H1 (cell line): ENCODE results near the gene ROBO2. TPM values are rescaled to one million over a fixed set of nuclear protein-coding genes. Genes with fewer than 3 reads are reported as not detected.

ENCODE experiments used
- ATF3 ChIP-seq: IDR thresholded peaks from 2 replicates; pipeline ENCODE4 v1.6.1; 2011; ENCODE audit warnings: low read depth, mild to moderate bottlenecking, low read length; ENCODE audit not compliant: insufficient read depth
- BCL11A ChIP-seq, 2 experiments: IDR thresholded peaks; one replicate each; pipeline ENCODE4 v1.6.1; 2011; ENCODE audit warnings: low read depth in 2 of 2, low read length in 2 of 2, mild to moderate bottlenecking in 2 of 2
- FOSL1 ChIP-seq: IDR thresholded peaks from 2 replicates; pipeline ENCODE4 v1.6.1; 2011; ENCODE audit warnings: mild to moderate bottlenecking, low read depth, low read length, moderate library complexity; ENCODE audit not compliant: insufficient read depth
- KDM1A ChIP-seq: fragments of 200-600, 300-600 bp; sonication (generic); IDR thresholded peaks from 2 replicates; pipeline ENCODE4 v1.7.1; 2016; ENCODE audit warnings: mild to moderate bottlenecking, low read length, borderline replicate concordance
- POU5F1 ChIP-seq: IDR thresholded peaks from 2 replicates; pipeline ENCODE4 v1.6.1; 2011; ENCODE audit warnings: low read depth, mild to moderate bottlenecking, low read length, moderate library complexity
- TBP ChIP-seq: IDR thresholded peaks from 2 replicates; pipeline ENCODE4 v1.6.1; 2011; ENCODE audit warnings: low read depth, low read length, improper control_type of control experiment
- USF2 ChIP-seq: IDR thresholded peaks from 2 replicates; pipeline ENCODE4 v1.6.1; 2011; ENCODE audit warnings: low read length, improper control_type of control experiment
- polyA plus RNA-seq, 7 experiments: library from polyadenylated mRNA; depleted of rRNA in 3 of 7; stranded (reverse) in 5 of 7; unstranded in 2 of 7; fragments of >200 nt in 5 of 7; fragments of 200-250 nt in 2 of 7; gene quantifications; 1 replicate in 5 of 7; 2 replicates in 1 of 7; 4 replicates in 1 of 7; pipeline versions ENCODE4 v1.2.1 to v1.2.3, GENCODE V29; 2011 to 2013; ENCODE audit warnings: missing spikeins in 2 of 7, mixed read lengths in 2 of 7
- total RNA-seq: library from RNA; stranded (reverse); fragmentation: NEBNext Ultra II Directional; extraction: Animal tissue kit (Norgen Biotek cat#: 25700); gene quantifications from 2 replicates; pipeline ENCODE4 v1.2.1, GENCODE V29; 2021

The ROBO2 gene
- total and polyA plus RNA-seq, 2 of the 8 experiments (the other 6 are each of a cell fraction or from before 2014, with no cell fraction given): 1.5 to 2.9 TPM

DNA sequence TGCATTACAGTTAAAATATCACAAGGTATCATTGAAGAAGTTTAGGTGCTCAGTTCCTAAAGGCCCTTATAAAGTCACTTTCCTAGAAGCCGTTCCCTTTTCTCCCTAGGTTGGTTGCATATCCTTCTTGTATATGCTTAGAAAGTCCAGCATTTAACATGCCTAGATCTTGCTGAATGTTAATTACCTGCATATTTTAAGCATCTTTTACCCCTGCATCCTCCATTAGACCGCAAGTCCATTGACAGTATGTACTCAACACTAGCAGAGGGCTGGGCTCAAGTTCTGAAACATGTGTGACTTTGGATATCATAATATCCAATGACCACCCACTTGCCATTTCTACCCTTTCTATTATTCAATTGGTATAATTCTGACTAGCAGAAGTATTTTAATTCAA is 336.6 kb downstream of the ROBO2 start (continued):
- TF ChIP-seq ATF3 (no peak), POU5F1 (no peak), TBP (no peak), KDM1A (no peak), FOSL1 (no peak), USF2 (no peak), BCL11A (IDR thresholded peaks at IDR 0.05; ENCODE audit: low read depth in 2 of 2, low read length in 2 of 2) (no peak)
